ENCODE measurements around the gene CUEDC1. TPM values are rescaled to one million over a fixed set of nuclear protein-coding genes. Genes with fewer than 3 reads are reported as not detected.

The CUEDC1 gene
- total RNA-seq, 1 donor from 2014 or later: 38.4 TPM

GRCh38 chr17:57899822-57900221, 55.4 kb downstream of the CUEDC1 start:
- H3K4me1 Mint-ChIP-seq (ENCODE audit: unreplicated experiment): peaks cover 58% of the 10 kb centered on the region
- H3K27ac Mint-ChIP-seq (ENCODE audit: unreplicated experiment): peak overlapping the region; percentile 84
- no peak for TF ChIP-seq CTCF (IDR thresholded peaks at IDR 0.05)
- no peaks in the 10 kb centered on the region for H3K27me3 Mint-ChIP-seq (ENCODE audit: unreplicated experiment)
- no peak overlapping the region for H3K4me3 Mint-ChIP-seq (ENCODE audit: unreplicated experiment)
- no peak for DNase-seq (ENCODE audit: extremely low spot score, unreplicated experiment)
- no peaks in the 10 kb centered on the region for H3K36me3 Mint-ChIP-seq (ENCODE audit: unreplicated experiment)
- H3K9me3 Mint-ChIP-seq (ENCODE audit: unreplicated experiment): no peaks in the 10 kb centered on the region

GRCh38 chr17:57899391-57899790, 55.8 kb downstream of the CUEDC1 start:
- no peak for TF ChIP-seq CTCF (IDR thresholded peaks at IDR 0.05)
- Mint-ChIP-seq H3K27ac (ENCODE audit: unreplicated experiment) (peak overlapping the region; percentile 84), H3K9me3 (ENCODE audit: unreplicated experiment) (no peaks in the 10 kb centered on the region), H3K4me1 (ENCODE audit: unreplicated experiment) (peaks cover 59% of the 10 kb centered on the region), H3K4me3 (ENCODE audit: unreplicated experiment) (no peak overlapping the region), H3K27me3 (ENCODE audit: unreplicated experiment) (no peaks in the 10 kb centered on the region), H3K36me3 (ENCODE audit: unreplicated experiment) (no peaks in the 10 kb centered on the region)
- no peak for DNase-seq (ENCODE audit: extremely low spot score, unreplicated experiment)

GRCh38 chr17:57898487-57899311, 56.5 kb downstream of the CUEDC1 start:
- peak; percentile 91 for DNase-seq (ENCODE audit: extremely low spot score, unreplicated experiment)
- no peaks in the 10 kb centered on the region for H3K36me3 Mint-ChIP-seq (ENCODE audit: unreplicated experiment)
- H3K4me3 Mint-ChIP-seq (ENCODE audit: unreplicated experiment): no peak overlapping the region
- no peaks in the 10 kb centered on the region for H3K9me3 Mint-ChIP-seq (ENCODE audit: unreplicated experiment)
- H3K27me3 Mint-ChIP-seq (ENCODE audit: unreplicated experiment): no peaks in the 10 kb centered on the region
- no peak for TF ChIP-seq CTCF (IDR thresholded peaks at IDR 0.05)
- peak overlapping the region; percentile 84 for H3K27ac Mint-ChIP-seq (ENCODE audit: unreplicated experiment)
- peaks cover 57% of the 10 kb centered on the region for H3K4me1 Mint-ChIP-seq (ENCODE audit: unreplicated experiment)

GRCh38 chr17:57895382-57896060, 59.7 kb downstream of the CUEDC1 start:
- H3K27ac Mint-ChIP-seq (ENCODE audit: unreplicated experiment): no peak overlapping the region
- no peaks in the 10 kb centered on the region for H3K27me3 Mint-ChIP-seq (ENCODE audit: unreplicated experiment)
- peaks cover 66% of the 10 kb centered on the region for H3K4me1 Mint-ChIP-seq (ENCODE audit: unreplicated experiment)
- TF ChIP-seq CTCF (IDR thresholded peaks at IDR 0.05): no peak
- H3K9me3 Mint-ChIP-seq (ENCODE audit: unreplicated experiment): no peaks in the 10 kb centered on the region
- no peaks in the 10 kb centered on the region for H3K36me3 Mint-ChIP-seq (ENCODE audit: unreplicated experiment)
- no peak for DNase-seq (ENCODE audit: extremely low spot score, unreplicated experiment)
- H3K4me3 Mint-ChIP-seq (ENCODE audit: unreplicated experiment): no peak overlapping the region

GRCh38 chr17:57894848-57895247, 60.4 kb downstream of the CUEDC1 start:
- no peak for TF ChIP-seq CTCF (IDR thresholded peaks at IDR 0.05)
- Mint-ChIP-seq H3K4me1 (ENCODE audit: unreplicated experiment) (peaks cover 67% of the 10 kb centered on the region), H3K27me3 (ENCODE audit: unreplicated experiment) (no peaks in the 10 kb centered on the region), H3K27ac (ENCODE audit: unreplicated experiment) (no peak overlapping the region), H3K36me3 (ENCODE audit: unreplicated experiment) (no peaks in the 10 kb centered on the region), H3K9me3 (ENCODE audit: unreplicated experiment) (no peaks in the 10 kb centered on the region), H3K4me3 (ENCODE audit: unreplicated experiment) (no peak overlapping the region)
- no peak for DNase-seq (ENCODE audit: extremely low spot score, unreplicated experiment)
